HG03139 (cell line): ENCODE results near the gene HGF.

ENCODE experiments used
- ATAC-seq: cut with Tn5 transposase; IDR thresholded peaks from one replicate; pipeline ENCODE4 v1.9.1; 2021; ENCODE audit not compliant: unreplicated experiment

Gene HGF

DNA sequence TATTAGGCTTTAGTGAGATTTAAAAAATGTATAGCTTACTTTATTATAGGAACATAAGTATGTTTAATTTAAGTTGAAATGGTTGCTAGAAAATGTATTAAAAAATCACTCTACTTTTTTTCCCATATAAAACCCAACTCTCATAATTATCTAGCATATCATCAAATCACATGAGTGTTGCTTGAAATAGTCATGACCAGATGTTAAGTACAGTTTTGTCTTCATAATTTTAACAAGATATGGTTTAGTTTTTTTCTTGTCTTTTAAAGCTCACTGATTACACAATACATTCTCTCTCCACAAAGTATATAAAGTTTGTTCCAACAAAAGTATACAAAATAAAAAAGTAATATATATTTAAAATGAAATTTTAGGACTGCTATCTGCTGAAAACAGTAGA is 82.8 kb downstream of the HGF start:
- ATAC-seq, result no peak

GRCh38 chr7:81685270-81685868 is 84.5 kb downstream of the HGF start:
- ATAC-seq, result no peak

DNA sequence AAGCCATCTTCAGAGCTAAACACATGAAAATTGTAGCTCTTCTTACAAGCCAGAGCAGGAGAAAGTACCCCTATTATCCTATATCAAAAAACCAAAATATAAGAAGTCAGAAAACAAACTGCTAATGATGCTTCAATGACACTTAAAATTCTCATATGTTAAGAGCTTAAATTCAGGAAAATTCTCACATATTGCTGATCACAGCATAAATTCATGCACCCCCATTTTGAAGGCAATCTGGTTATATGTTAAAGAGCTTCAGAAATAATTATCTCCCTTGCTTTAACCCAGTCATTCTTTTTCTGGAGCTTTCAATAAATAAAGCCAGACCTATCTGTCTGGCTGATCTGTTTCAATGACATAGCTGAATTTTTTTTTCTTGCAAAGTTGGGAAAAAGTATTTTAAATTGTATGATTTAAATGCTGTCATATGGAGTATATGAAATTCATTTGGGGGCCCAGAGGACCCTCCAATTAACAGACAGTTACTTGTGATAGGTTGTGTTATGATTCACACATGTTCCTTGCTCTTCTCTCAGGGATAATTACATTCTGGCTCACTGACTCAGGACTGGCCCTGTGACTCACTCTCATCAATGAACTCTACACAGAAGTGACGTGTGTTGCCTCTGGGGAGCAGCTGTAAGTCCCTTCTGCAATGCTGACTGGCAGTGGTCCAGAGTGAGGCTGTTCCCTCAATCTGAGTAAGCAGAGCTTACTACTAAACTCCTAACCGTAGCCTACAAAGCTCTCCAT is 85.2 kb downstream of the HGF start:
- peak; percentile 76 for ATAC-seq

DNA sequence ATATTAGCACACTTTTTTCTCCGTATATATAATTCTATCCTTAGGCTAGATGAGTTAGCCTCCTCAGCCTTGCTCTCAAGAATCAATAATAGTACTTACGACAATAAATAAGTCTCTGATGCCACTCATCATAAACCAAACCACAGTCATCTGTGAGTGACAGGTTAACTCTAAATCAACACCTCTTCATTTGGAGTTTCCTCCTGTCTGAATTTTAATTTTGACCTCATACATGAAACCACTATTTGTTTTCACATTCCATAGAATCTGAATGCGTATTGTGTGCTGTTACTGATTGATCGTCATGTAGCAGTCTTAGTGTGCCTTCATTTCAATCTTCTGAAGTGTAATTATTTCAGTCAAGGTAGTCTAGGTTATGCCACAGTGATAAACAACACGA is 85.8 kb downstream of the HGF start:
- ATAC-seq, result no peak

GRCh38 chr7:81682873-81683272 is 87.0 kb downstream of the HGF start:
- ATAC-seq, result no peak

DNA sequence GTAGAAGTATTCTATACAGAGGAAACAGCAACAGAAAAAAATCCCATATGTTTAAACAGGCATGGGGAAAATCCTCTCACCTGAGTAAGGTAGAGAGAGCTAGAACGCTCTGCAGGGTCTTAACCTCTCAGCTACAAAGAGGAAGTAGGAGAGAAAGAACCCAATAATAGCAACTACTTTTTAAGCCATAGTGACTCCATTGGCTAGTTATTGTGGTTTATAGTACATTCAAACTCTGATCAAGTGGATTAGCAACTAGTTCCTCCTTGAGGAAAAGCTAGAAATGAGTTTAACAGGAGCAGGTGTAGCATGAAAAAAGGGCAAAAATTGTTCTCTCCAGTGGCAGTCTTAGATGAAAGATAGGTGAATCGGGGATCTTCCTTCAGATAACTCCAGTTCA is 89.7 kb downstream of the HGF start:
- ATAC-seq, result no peak

- ATAC-seq, result no peak
Observed at GRCh38 chr7:81676813-81677212, 93.0 kb downstream of the HGF start.

DNA sequence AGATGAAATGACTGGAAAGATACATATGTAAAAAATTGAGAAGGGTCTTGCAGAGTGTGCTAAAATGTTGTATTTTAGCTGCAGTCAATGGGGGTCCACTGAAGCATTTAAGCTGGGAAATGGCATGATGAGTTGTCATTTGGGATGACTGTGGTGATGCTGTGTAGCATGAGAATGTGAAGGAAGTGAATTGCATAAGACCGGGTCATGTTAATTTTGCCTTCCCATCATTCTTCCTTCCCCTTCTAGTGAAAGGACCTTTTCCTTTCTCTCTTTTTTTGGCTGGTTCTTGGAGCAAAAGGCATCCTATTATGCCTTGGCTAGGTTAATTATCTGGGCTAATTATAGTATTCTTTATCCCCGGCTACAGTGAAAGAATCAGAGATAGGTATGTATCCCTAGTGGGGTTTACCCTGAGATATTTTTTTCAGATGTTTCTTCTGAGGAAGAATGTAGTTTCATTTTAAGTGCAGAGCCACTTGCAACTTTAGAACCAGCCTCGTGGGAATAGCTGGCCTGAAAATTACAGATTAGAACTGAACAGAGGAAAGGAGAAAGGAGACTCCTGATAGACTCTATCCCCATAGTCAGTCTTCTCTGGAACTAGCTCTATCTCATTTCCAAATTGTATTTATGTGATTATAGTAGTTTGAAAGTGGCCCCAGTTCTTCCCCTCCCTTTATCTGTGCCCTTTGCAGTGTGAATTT is 93.6 kb downstream of the HGF start:
- ATAC-seq, result no peak

GRCh38 chr7:81674431-81674830 is 95.4 kb downstream of the HGF start:
- no peak for ATAC-seq

DNA sequence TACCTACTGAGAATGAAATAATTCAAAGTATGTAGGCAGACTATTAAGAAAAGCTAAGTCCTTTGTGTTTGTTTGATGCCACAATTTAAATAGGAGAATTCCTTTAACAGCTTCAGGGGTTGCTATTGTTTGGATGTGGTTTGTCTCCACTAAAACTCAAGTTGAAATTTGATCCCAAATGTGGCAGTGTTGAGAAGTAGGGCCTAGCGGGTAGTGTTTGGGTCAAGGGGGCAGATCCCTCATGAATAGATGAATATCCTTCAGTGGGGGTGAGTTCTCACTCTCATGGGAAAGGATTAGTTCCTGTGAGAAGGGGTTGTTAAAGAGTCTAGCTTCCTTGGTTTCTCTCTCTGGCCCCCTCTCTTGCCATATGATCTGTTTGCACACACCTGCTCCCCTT is 97.0 kb downstream of the HGF start:
- no peak for ATAC-seq

- ATAC-seq, result no peak
Observed at GRCh38 chr7:81669476-81670105, 100.3 kb downstream of the HGF start.

DNA sequence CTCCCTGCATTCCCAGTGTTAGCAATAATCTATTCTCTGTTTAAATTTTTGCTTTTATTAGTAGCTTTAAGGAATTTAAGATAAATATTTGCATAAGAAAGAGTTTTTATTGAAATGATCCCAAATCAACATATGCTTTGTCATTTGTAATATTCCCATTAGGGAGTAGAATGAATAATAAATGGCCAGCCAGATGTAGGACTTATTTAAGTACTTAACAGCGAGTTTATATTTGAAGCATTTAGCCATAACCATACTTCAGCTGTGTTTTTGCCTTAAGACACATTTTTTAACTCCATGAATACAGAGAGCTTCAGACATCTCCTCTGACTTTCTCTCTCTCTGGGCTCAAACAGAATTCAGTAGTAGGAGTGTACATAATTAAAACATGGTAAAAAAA is 103.6 kb downstream of the HGF start:
- ATAC-seq, result no peak

DNA sequence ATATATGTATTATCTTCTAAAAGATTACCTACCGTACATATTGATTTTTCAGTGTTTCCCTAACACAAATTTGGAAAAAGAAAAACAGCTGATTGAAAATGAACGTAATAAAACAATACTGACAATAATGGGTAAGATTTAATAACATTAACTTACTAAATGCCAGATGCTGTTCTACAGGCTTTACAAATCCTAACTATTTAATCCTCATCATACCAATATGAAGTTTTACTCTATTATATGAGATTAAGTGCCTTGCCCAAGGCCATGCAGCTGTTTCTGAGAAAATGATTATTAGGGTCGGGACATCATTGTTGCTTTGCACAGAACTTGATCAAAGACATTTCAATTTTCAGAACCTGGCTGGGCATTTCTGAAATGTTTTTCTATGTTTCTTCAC is 104.6 kb downstream of the HGF start:
- no peak for ATAC-seq

- ATAC-seq, result no peak
Observed at GRCh38 chr7:81664304-81664703, 105.5 kb downstream of the HGF start.

DNA sequence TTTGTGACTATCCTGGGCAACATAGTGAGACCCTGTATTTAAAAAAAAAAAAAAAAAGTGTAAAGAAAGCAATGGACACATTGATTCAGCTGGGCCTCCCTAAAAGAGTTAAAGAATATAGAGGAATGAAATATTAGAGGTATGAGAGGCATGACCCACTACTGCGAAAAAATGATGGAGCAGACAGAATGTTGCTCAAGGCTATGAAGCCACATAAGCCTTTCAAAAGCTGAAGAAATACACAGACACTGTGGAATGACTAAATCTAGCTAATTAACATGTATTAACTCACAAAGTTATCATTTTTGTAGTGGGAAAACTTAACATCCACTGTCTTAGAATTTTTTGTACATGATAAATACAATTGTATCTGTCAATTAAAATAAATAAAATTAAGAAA is 107.3 kb downstream of the HGF start:
- ATAC-seq, result no peak

- no peak for ATAC-seq
Observed at GRCh38 chr7:81659697-81660395, 110.0 kb downstream of the HGF start.

- ATAC-seq, result no peak
Observed at GRCh38 chr7:81657551-81657950, 112.3 kb downstream of the HGF start.

GRCh38 chr7:81655271-81655670 is 114.6 kb downstream of the HGF start:
- ATAC-seq, result no peak

GRCh38 chr7:81652225-81652624 is 117.6 kb downstream of the HGF start:
- no peak for ATAC-seq
